GM23338 (cell line): Measurements from ENCODE around the gene NSRP1. TPM values are rescaled to one million over a fixed set of nuclear protein-coding genes. Genes with fewer than 3 reads are reported as not detected.

ENCODE experiments used
- ATAC-seq: fragments of 200-7000 bp; cut with Tn5 transposase; 3 replicates; pipeline ENCODE4 v1.9.1; 2020
- DNase-seq: peaks from one replicate; pipeline ENCODE4 v3.0.0-alpha.2; 2015; ENCODE audit warnings: low spot score
- H2AFZ ChIP-seq: fragments of 200-600 bp; sonication (generic); 2 replicates; pipeline ENCODE4 v1.8.0; 2016; ENCODE audit warnings: antibody characterized with exemption, mild to moderate bottlenecking, moderate library complexity
- H3F3A ChIP-seq: fragments of 200-600 bp; sonication (generic); replicated peaks from 2 replicates; pipeline ENCODE4 v1.8.0; 2017; ENCODE audit warnings: antibody characterized with exemption, mixed run types, low read depth
- H3K27ac ChIP-seq: fragments of 200-600 bp; sonication (generic); 2 replicates; pipeline ENCODE4 v1.6.1; 2016; ENCODE audit warnings: low read depth
- H3K27me3 ChIP-seq: fragments of 200-600 bp; sonication (generic); 2 replicates; pipeline ENCODE4 v1.8.0; 2016; ENCODE audit warnings: mild to moderate bottlenecking, mixed run types, moderate library complexity; ENCODE audit not compliant: insufficient read depth
- H3K36me3 ChIP-seq: fragments of 200-600 bp; sonication (generic); 2 replicates; pipeline ENCODE4 v1.8.0; 2016; ENCODE audit warnings: mild to moderate bottlenecking; ENCODE audit not compliant: insufficient read depth
- H3K4me1 ChIP-seq: fragments of 200-600 bp; sonication (generic); 2 replicates; pipeline ENCODE4 v1.8.0; 2016; ENCODE audit warnings: mild to moderate bottlenecking, moderate library complexity; ENCODE audit not compliant: insufficient read depth
- H3K4me2 ChIP-seq: fragments of 200-600 bp; sonication (generic); 2 replicates; pipeline ENCODE4 v1.7.1; 2017; ENCODE audit warnings: mixed run types
- H3K4me3 ChIP-seq: fragments of 200-600 bp; sonication (generic); 2 replicates; pipeline ENCODE4 v1.6.1; 2016; ENCODE audit warnings: mixed run types
- H3K79me2 ChIP-seq: fragments of 200-600 bp; sonication (generic); replicated peaks from 2 replicates; pipeline ENCODE4 v1.8.0; 2017; ENCODE audit warnings: mild to moderate bottlenecking; ENCODE audit not compliant: insufficient read depth
- H3K9me2 ChIP-seq: fragments of 200-600 bp; sonication (generic); 2 replicates; pipeline ENCODE4 v1.8.0; 2017; ENCODE audit not compliant: insufficient read depth
- H4K20me1 ChIP-seq: fragments of 200-600 bp; sonication (generic); replicated peaks from 2 replicates; pipeline ENCODE4 v1.8.0; 2017; ENCODE audit warnings: mild to moderate bottlenecking; ENCODE audit not compliant: insufficient read depth
- H3K27ac Mint-ChIP-seq: 2 replicates; pipeline ENCODE4 v1.8.0; 2020; ENCODE audit warnings: inconsistent platforms, mild to moderate bottlenecking, moderate library complexity, mixed read lengths
- H3K27me3 Mint-ChIP-seq: 3 replicates; pipeline ENCODE4 v1.8.0; 2022; ENCODE audit warnings: low read depth, mild to moderate bottlenecking, moderate library complexity, mixed read lengths, inconsistent platforms; ENCODE audit not compliant: insufficient read depth, poor library complexity
- H3K36me3 Mint-ChIP-seq: 3 replicates; pipeline ENCODE4 v1.8.0; 2021; ENCODE audit warnings: low read depth, mild to moderate bottlenecking, inconsistent platforms, moderate library complexity, mixed read lengths
- H3K4me1 Mint-ChIP-seq: 3 replicates; pipeline ENCODE4 v1.8.0; 2020; ENCODE audit warnings: mild to moderate bottlenecking, inconsistent platforms, mixed read lengths
- H3K4me3 Mint-ChIP-seq: 3 replicates; pipeline ENCODE4 v1.8.0; 2021; ENCODE audit warnings: moderate library complexity, mild to moderate bottlenecking, inconsistent platforms, mixed read lengths
- H3K9me3 Mint-ChIP-seq: 3 replicates; pipeline ENCODE4 v1.8.0; 2020; ENCODE audit warnings: moderate library complexity, mild to moderate bottlenecking, inconsistent platforms, mixed read lengths
- CREB1 ChIP-seq: fragments of 250-450 bp; sonication (Bioruptor Pico); IDR thresholded peaks from 2 replicates; pipeline ENCODE4 v1.5.0; 2020; ENCODE audit warnings: low read depth, mild to moderate bottlenecking, moderate library complexity
- EZH2phosphoT487 ChIP-seq: fragments of 200-600 bp; sonication (generic); IDR thresholded peaks from one replicate; pipeline ENCODE4 v1.8.1; 2018; ENCODE audit warnings: antibody characterized with exemption; ENCODE audit not compliant: unreplicated experiment
- JUNB ChIP-seq: IDR thresholded peaks from one replicate; pipeline ENCODE4 v1.6.1; 2016; ENCODE audit warnings: antibody characterized with exemption; ENCODE audit not compliant: unreplicated experiment
- STAT1 ChIP-seq: IDR thresholded peaks from one replicate; pipeline ENCODE4 v1.6.1; 2016; ENCODE audit warnings: antibody characterized with exemption; ENCODE audit not compliant: unreplicated experiment
- ZNF331 ChIP-seq: fragments of 250-450 bp; sonication (Bioruptor Pico); IDR thresholded peaks from 2 replicates; pipeline ENCODE4 v1.5.0; 2020; ENCODE audit warnings: low read depth, mild to moderate bottlenecking, moderate library complexity
- polyA plus RNA-seq: library from polyadenylated mRNA; unstranded; fragments of >200 nt; fragmentation: Nextera tagmentation; extraction: Ambion mirVana; gene quantifications from 2 replicates; pipeline ENCODE4 v1.2.1, GENCODE V29; 2016
- total RNA-seq: library from RNA; depleted of rRNA; stranded (reverse); fragments of >200 nt; shearing (Covaris generic); gene quantifications from 2 replicates; pipeline ENCODE4 v1.2.3, GENCODE V29; 2014
- TF ChIP-seq, protein P1 (sequence below): IDR thresholded peaks from one replicate; pipeline ENCODE4 v1.6.1; 2018; ENCODE audit warnings: antibody characterized with exemption; ENCODE audit not compliant: unreplicated experiment
- TF ChIP-seq, protein P2 (sequence below): fragments of 250-450 bp; sonication (Bioruptor Pico); IDR thresholded peaks from 2 replicates; pipeline ENCODE4 v1.5.0; 2020; ENCODE audit warnings: mild to moderate bottlenecking, moderate library complexity

The NSRP1 gene
- total and polyA plus RNA-seq, 2 experiments from 2014 or later, result 15.7 to 110 TPM

DNA sequence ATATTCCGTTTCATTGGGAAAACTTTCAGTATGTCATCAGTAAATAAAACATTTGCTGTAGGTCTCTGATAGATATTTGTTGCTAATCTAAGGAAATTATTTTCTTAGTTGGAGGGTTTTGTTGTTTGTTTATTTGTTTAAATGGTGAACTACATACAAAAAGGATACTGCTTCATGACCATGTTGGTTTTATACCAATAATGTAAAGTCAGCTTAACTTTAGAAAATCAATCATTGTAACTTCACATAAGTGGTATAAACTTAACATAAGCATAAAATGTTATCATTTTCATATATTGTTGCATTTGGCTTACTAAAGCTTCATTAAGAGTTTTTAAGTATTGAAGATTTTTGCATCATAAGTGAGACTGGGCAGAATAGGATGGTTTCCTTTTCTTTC lies 57.9 kb downstream of the NSRP1 start:
- Mint-ChIP-seq H3K4me3 (no peak overlapping the region), H3K4me1 (no peaks in the 10 kb centered on the region), H3K27me3 (peaks cover 4% of the 10 kb centered on the region), H3K36me3 (peaks cover 25% of the 10 kb centered on the region; the same call in 2 of the 3 replicates), H3K9me3 (no peaks in the 10 kb centered on the region), H3K27ac (no peak overlapping the region)
- no peaks in the 10 kb centered on the region for H3K27me3 ChIP-seq
- ATAC-seq, result no peak
- peaks cover 17% of the 10 kb centered on the region; the same call in 1 of the 2 replicates for H3K36me3 ChIP-seq
- H3K27ac ChIP-seq, result no peak overlapping the region
- TF ChIP-seq ZNF331 (CRISPR knock-in tag) (no peak), EZH2phosphoT487 (no peak), JUNB (no peak), STAT1 (no peak), CREB1 (CRISPR knock-in tag) (no peak)
- TF ChIP-seq, protein P1, sequence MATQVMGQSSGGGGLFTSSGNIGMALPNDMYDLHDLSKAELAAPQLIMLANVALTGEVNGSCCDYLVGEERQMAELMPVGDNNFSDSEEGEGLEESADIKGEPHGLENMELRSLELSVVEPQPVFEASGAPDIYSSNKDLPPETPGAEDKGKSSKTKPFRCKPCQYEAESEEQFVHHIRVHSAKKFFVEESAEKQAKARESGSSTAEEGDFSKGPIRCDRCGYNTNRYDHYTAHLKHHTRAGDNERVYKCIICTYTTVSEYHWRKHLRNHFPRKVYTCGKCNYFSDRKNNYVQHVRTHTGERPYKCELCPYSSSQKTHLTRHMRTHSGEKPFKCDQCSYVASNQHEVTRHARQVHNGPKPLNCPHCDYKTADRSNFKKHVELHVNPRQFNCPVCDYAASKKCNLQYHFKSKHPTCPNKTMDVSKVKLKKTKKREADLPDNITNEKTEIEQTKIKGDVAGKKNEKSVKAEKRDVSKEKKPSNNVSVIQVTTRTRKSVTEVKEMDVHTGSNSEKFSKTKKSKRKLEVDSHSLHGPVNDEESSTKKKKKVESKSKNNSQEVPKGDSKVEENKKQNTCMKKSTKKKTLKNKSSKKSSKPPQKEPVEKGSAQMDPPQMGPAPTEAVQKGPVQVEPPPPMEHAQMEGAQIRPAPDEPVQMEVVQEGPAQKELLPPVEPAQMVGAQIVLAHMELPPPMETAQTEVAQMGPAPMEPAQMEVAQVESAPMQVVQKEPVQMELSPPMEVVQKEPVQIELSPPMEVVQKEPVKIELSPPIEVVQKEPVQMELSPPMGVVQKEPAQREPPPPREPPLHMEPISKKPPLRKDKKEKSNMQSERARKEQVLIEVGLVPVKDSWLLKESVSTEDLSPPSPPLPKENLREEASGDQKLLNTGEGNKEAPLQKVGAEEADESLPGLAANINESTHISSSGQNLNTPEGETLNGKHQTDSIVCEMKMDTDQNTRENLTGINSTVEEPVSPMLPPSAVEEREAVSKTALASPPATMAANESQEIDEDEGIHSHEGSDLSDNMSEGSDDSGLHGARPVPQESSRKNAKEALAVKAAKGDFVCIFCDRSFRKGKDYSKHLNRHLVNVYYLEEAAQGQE, result no peak
- TF ChIP-seq, protein P2, sequence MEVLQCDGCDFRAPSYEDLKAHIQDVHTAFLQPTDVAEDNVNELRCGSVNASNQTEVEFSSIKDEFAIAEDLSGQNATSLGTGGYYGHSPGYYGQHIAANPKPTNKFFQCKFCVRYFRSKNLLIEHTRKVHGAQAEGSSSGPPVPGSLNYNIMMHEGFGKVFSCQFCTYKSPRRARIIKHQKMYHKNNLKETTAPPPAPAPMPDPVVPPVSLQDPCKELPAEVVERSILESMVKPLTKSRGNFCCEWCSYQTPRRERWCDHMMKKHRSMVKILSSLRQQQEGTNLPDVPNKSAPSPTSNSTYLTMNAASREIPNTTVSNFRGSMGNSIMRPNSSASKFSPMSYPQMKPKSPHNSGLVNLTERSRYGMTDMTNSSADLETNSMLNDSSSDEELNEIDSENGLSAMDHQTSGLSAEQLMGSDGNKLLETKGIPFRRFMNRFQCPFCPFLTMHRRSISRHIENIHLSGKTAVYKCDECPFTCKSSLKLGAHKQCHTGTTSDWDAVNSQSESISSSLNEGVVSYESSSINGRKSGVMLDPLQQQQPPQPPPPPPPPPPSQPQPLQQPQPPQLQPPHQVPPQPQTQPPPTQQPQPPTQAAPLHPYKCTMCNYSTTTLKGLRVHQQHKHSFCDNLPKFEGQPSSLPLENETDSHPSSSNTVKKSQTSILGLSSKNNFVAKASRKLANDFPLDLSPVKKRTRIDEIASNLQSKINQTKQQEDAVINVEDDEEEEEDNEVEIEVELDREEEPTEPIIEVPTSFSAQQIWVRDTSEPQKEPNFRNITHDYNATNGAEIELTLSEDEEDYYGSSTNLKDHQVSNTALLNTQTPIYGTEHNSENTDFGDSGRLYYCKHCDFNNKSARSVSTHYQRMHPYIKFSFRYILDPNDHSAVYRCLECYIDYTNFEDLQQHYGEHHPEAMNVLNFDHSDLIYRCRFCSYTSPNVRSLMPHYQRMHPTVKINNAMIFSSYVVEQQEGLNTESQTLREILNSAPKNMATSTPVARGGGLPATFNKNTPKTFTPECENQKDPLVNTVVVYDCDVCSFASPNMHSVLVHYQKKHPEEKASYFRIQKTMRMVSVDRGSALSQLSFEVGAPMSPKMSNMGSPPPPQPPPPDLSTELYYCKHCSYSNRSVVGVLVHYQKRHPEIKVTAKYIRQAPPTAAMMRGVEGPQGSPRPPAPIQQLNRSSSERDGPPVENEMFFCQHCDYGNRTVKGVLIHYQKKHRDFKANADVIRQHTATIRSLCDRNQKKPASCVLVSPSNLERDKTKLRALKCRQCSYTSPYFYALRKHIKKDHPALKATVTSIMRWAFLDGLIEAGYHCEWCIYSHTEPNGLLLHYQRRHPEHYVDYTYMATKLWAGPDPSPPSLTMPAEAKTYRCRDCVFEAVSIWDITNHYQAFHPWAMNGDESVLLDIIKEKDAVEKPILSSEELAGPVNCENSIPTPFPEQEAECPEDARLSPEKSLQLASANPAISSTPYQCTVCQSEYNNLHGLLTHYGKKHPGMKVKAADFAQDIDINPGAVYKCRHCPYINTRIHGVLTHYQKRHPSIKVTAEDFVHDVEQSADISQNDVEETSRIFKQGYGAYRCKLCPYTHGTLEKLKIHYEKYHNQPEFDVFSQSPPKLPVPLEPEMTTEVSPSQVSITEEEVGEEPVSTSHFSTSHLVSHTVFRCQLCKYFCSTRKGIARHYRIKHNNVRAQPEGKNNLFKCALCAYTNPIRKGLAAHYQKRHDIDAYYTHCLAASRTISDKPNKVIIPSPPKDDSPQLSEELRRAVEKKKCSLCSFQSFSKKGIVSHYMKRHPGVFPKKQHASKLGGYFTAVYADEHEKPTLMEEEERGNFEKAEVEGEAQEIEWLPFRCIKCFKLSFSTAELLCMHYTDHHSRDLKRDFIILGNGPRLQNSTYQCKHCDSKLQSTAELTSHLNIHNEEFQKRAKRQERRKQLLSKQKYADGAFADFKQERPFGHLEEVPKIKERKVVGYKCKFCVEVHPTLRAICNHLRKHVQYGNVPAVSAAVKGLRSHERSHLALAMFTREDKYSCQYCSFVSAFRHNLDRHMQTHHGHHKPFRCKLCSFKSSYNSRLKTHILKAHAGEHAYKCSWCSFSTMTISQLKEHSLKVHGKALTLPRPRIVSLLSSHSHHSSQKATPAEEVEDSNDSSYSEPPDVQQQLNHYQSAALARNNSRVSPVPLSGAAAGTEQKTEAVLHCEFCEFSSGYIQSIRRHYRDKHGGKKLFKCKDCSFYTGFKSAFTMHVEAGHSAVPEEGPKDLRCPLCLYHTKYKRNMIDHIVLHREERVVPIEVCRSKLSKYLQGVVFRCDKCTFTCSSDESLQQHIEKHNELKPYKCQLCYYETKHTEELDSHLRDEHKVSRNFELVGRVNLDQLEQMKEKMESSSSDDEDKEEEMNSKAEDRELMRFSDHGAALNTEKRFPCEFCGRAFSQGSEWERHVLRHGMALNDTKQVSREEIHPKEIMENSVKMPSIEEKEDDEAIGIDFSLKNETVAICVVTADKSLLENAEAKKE (CRISPR knock-in tag), result no peak
- no peaks in the 10 kb centered on the region for H4K20me1 ChIP-seq
- H3K79me2 ChIP-seq, result no peaks in the 10 kb centered on the region
- H3K4me2 ChIP-seq, result no peak overlapping the region
- H2AFZ ChIP-seq, result no peak overlapping the region
- no peaks in the 10 kb centered on the region for H3K4me1 ChIP-seq
- DNase-seq, result no peak
- no peaks in the 10 kb centered on the region for H3F3A ChIP-seq
- H3K9me2 ChIP-seq, result no peaks in the 10 kb centered on the region
- no peak overlapping the region for H3K4me3 ChIP-seq
